CD4-positive, alpha-beta memory T cell (primary cell): ENCODE data around the gene DNAH10. TPM values are rescaled to one million over a fixed set of nuclear protein-coding genes. Genes with fewer than 3 reads are reported as not detected.

Experiments used
- CTCF ChIA-PET: fragments of 350-600 bp; sonication (Branson Sonifier 250); formaldehyde crosslinking; loops from one replicate; lab custom pipeline; 2021; ENCODE audit warnings: inconsistent platforms; ENCODE audit not compliant: partially characterized antibody; lab: Charles Lee
- POLR2A ChIA-PET: fragments of 350-600 bp; sonication (Branson Sonifier 250); formaldehyde crosslinking; loops from one replicate; lab custom pipeline; 2021; ENCODE audit not compliant: partially characterized antibody; lab: Charles Lee
- DNase-seq, 5 donors: peaks; one replicate each; pipeline versions ENCODE4 v3.0.0 to v3.0.0-alpha.2; 2020 to 2022; ENCODE audit warnings: mixed read lengths in 1 of 5
- H3K27ac ChIP-seq: one replicate; pipeline ENCODE4 v1.7.0; 2013; ENCODE audit warnings: low read depth, low read length
- H3K27me3 ChIP-seq: 2 replicates; pipeline ENCODE4 v1.7.0; 2013; ENCODE audit warnings: mild to moderate bottlenecking, low read length, moderate library complexity; ENCODE audit not compliant: insufficient read depth
- H3K36me3 ChIP-seq: 2 replicates; pipeline ENCODE4 v1.7.0; 2013; ENCODE audit warnings: mild to moderate bottlenecking, low read length, moderate library complexity; ENCODE audit not compliant: insufficient read depth
- H3K4me1 ChIP-seq: 2 replicates; pipeline ENCODE4 v1.7.0; 2013; ENCODE audit warnings: mild to moderate bottlenecking, low read length, moderate library complexity; ENCODE audit not compliant: insufficient read depth
- H3K4me3 ChIP-seq, 2 donors: one replicate each; pipeline ENCODE4 v1.7.0; 2013; ENCODE audit warnings: low read length in 2 of 2, mild to moderate bottlenecking in 1 of 2
- H3K9me3 ChIP-seq, 2 donors: one replicate each; pipeline ENCODE4 v1.7.0; 2013; ENCODE audit warnings: low read length in 2 of 2, control low read depth in 1 of 2; ENCODE audit not compliant: control insufficient read depth in 1 of 2
- H3K27ac Mint-ChIP-seq, 7 donors: one replicate each; pipeline ENCODE4 v1.8.0; 2020 to 2021; ENCODE audit warnings: mixed read lengths in 7 of 7, mild to moderate bottlenecking in 6 of 7, inconsistent platforms in 3 of 7, moderate library complexity in 3 of 7
- H3K27me3 Mint-ChIP-seq, 2 donors: one replicate each; pipeline ENCODE4 v1.8.0; 2020 to 2021; ENCODE audit warnings: mixed read lengths in 2 of 2
- H3K36me3 Mint-ChIP-seq, 2 donors: one replicate each; pipeline ENCODE4 v1.8.0; 2020 to 2021; ENCODE audit warnings: mixed read lengths in 2 of 2, inconsistent platforms in 1 of 2, mild to moderate bottlenecking in 1 of 2
- H3K4me1 Mint-ChIP-seq, 4 donors: one replicate each; pipeline ENCODE4 v1.8.0; 2020 to 2021; ENCODE audit warnings: mixed read lengths in 4 of 4, mild to moderate bottlenecking in 1 of 4
- H3K4me3 Mint-ChIP-seq, 8 donors: one replicate each; pipeline ENCODE4 v1.8.0; 2020 to 2021; ENCODE audit warnings: mixed read lengths in 8 of 8, mild to moderate bottlenecking in 7 of 8, moderate library complexity in 6 of 8, inconsistent platforms in 3 of 8
- H3K9me3 Mint-ChIP-seq, 8 donors: one replicate each; pipeline ENCODE4 v1.8.0; 2020 to 2021; ENCODE audit warnings: mixed read lengths in 8 of 8, mild to moderate bottlenecking in 5 of 8, inconsistent platforms in 3 of 8, moderate library complexity in 1 of 8
- intact Hi-C: fragments of 100-400 bp; cut with micrococcal nuclease; formaldehyde crosslinking; loops from one replicate; pipeline ENCODE4 v1.15.1; 2023
- polyA plus RNA-seq, 2 donors: library from polyadenylated mRNA; unstranded; fragments of 300-500 nt; fragmentation: Illumina TruSeq; gene quantifications; one replicate each; pipeline ENCODE4 v1.2.3, GENCODE V29; 2021
- total RNA-seq, 2 experiments: library from RNA; stranded (reverse); gene quantifications; one replicate each; pipeline ENCODE4 v1.2.3, GENCODE V29; 2021

DNAH10 gene
- total and polyA plus RNA-seq, 4 experiments from 2014 or later: 0.06 to 0.08 (median 0.06) TPM; not detected in 1

DNA sequence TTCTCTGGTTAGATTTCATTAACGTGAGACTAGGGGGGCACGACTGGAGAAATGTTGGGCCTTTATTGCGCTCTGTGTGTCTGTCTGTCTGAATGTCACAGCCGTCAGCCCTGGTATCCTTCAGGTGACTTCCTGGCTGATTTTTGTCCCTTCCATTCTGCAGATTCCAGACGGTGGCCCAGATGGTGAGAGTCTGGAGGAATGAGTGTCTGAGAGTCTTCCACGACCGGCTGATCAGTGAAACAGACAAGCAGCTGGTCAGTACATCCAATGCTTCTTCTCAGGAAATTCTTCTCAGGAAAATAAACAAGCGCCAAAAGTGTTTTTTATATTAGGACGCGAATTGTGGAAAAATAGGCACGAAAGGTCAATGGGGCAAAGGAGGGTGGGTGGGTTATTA is 117.0 kb downstream of the DNAH10 start:
- H3K36me3 ChIP-seq: no peaks in the 10 kb centered on the region
- peaks cover 15 to 16% of the 10 kb centered on the region in 2 donors for H3K27me3 Mint-ChIP-seq
- no peak overlapping the region for H3K27ac ChIP-seq
- DNase-seq: no peak
- H3K27ac Mint-ChIP-seq: peak overlapping the region in 1 of 7 donors; percentile 36
- no peaks in the 10 kb centered on the region for H3K27me3 ChIP-seq
- H3K4me3 Mint-ChIP-seq: no peak overlapping the region
- H3K4me1 ChIP-seq: no peaks in the 10 kb centered on the region
- H3K9me3 ChIP-seq: no peaks in the 10 kb centered on the region
- peaks cover 0 to 3% of the 10 kb centered on the region in 2 donors for H3K36me3 Mint-ChIP-seq
- ChIA-PET POLR2A (no interaction called here), CTCF (no interaction called here)
- no peaks in the 10 kb centered on the region for H3K9me3 Mint-ChIP-seq
- no peaks in the 10 kb centered on the region for H3K4me1 Mint-ChIP-seq
- intact Hi-C loops: no loop called here
- no peak overlapping the region for H3K4me3 ChIP-seq

- H3K36me3 Mint-ChIP-seq: peaks cover 0 to 3% of the 10 kb centered on the region in 2 donors
- H3K27ac ChIP-seq: no peak overlapping the region
- no peak overlapping the region for H3K4me3 Mint-ChIP-seq
- no peaks in the 10 kb centered on the region for H3K4me1 Mint-ChIP-seq
- ChIA-PET CTCF (no interaction called here), POLR2A (no interaction called here)
- H3K4me3 ChIP-seq: no peak overlapping the region
- H3K9me3 ChIP-seq: no peaks in the 10 kb centered on the region
- H3K9me3 Mint-ChIP-seq: peaks cover 0 to 5% (median 0%) of the 10 kb centered on the region in 8 donors
- peaks cover 15 to 17% of the 10 kb centered on the region in 2 donors for H3K27me3 Mint-ChIP-seq
- H3K4me1 ChIP-seq: no peaks in the 10 kb centered on the region
- DNase-seq: no peak
- intact Hi-C loops: no loop called here
- H3K27ac Mint-ChIP-seq: no peak overlapping the region
- no peaks in the 10 kb centered on the region for H3K36me3 ChIP-seq
- H3K27me3 ChIP-seq: no peaks in the 10 kb centered on the region
Measured at GRCh38 chr12:123879691-123880090, 117.6 kb downstream of the DNAH10 start.

GRCh38 chr12:123882161-123882705 is 120.1 kb downstream of the DNAH10 start:
- peaks cover 15 to 16% of the 10 kb centered on the region in 2 donors for H3K27me3 Mint-ChIP-seq
- Histone ChIP-seq H3K4me3 (no peak overlapping the region), H3K4me1 (no peaks in the 10 kb centered on the region), H3K27me3 (no peaks in the 10 kb centered on the region), H3K27ac (no peak overlapping the region), H3K9me3 (no peaks in the 10 kb centered on the region), H3K36me3 (no peaks in the 10 kb centered on the region)
- H3K36me3 Mint-ChIP-seq: peaks cover 0 to 3% of the 10 kb centered on the region in 2 donors
- H3K4me3 Mint-ChIP-seq: no peak overlapping the region
- H3K27ac Mint-ChIP-seq: no peak overlapping the region
- H3K4me1 Mint-ChIP-seq: peaks cover 0 to 2% (median 0%) of the 10 kb centered on the region in 4 donors
- H3K9me3 Mint-ChIP-seq: peaks cover 0 to 5% (median 0%) of the 10 kb centered on the region in 8 donors
- POLR2A ChIA-PET: no interaction called here
- DNase-seq: no peak
- CTCF ChIA-PET: no interaction called here
- intact Hi-C loops: no loop called here

DNA sequence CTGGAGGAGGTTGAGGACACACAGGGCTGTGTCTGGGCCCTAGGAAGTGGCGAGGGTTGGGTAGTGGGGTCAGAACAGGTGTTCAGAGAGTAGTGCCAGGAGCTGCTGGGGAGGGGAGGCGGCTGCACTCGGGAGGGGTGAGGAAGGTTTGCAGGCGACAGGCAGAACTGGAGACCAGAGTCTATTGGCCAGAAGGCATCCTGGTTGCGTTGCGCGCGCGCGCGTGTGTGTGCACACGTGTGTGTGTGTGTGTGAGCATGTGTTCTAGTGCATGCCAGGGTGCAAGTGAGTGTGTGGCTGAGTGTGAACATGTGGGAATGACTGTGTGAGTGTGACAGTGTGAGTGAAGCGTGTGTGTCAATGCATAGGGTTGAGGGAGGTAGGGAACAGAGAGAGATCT is 124.2 kb downstream of the DNAH10 start:
- H3K9me3 ChIP-seq: no peaks in the 10 kb centered on the region
- H3K27ac ChIP-seq: no peak overlapping the region
- H3K27me3 ChIP-seq: no peaks in the 10 kb centered on the region
- Mint-ChIP-seq H3K27ac (peak overlapping the region in 1 of 7 donors; percentile 64), H3K4me1 (peaks cover 0 to 2% (median 0%) of the 10 kb centered on the region in 4 donors), H3K9me3 (peaks cover 0 to 5% (median 0%) of the 10 kb centered on the region in 8 donors), H3K4me3 (no peak overlapping the region), H3K27me3 (peaks cover 19 to 26% of the 10 kb centered on the region in 2 donors), H3K36me3 (peaks cover 0 to 3% of the 10 kb centered on the region in 2 donors)
- intact Hi-C loops: no loop called here
- CTCF ChIA-PET: no interaction called here
- H3K4me3 ChIP-seq: no peak overlapping the region
- no peaks in the 10 kb centered on the region for H3K36me3 ChIP-seq
- H3K4me1 ChIP-seq: no peaks in the 10 kb centered on the region
- DNase-seq: no peak
- POLR2A ChIA-PET: no interaction called here

GRCh38 chr12:123886931-123887582 is 125.0 kb downstream of the DNAH10 start:
- no peaks in the 10 kb centered on the region for H3K9me3 ChIP-seq
- no peak overlapping the region for H3K4me3 ChIP-seq
- Mint-ChIP-seq H3K4me1 (peaks cover 0 to 2% (median 0%) of the 10 kb centered on the region in 4 donors), H3K4me3 (no peak overlapping the region), H3K9me3 (peaks cover 0 to 5% (median 0%) of the 10 kb centered on the region in 8 donors), H3K27me3 (peaks cover 17 to 29% of the 10 kb centered on the region in 2 donors), H3K27ac (no peak overlapping the region), H3K36me3 (peaks cover 0 to 3% of the 10 kb centered on the region in 2 donors)
- ChIA-PET POLR2A (no interaction called here), CTCF (interaction anchor here (1.0 kb wide), 1 partner anchor 17 kb away, joined by 3 read pairs; no protein-coding TSS in a partner anchor)
- intact Hi-C loops: no loop called here
- no peak overlapping the region for H3K27ac ChIP-seq
- H3K27me3 ChIP-seq: no peaks in the 10 kb centered on the region
- H3K4me1 ChIP-seq: no peaks in the 10 kb centered on the region
- H3K36me3 ChIP-seq: no peaks in the 10 kb centered on the region
- no peak for DNase-seq

DNA sequence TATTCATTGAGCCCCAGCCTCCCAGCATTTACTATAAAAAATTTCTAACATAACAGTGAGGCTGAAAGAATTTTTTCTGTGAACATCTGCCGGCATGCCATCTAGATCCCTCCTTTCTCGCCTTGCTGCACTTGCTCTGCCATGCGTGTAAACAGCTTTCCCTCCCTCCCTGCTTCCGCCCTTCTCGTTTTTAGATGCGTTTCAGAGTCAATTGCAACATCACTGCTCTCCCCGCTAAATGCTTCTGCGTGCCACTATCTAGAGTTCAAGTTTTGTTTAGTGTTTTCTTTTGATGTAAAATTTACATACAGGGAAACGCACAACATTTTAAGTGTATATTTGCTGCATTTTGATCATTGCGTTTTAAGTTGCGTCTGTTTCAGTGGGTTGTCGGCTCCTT is 126.9 kb downstream of the DNAH10 start:
- H3K27ac Mint-ChIP-seq: no peak overlapping the region
- Histone ChIP-seq H3K4me1 (no peaks in the 10 kb centered on the region), H3K27ac (no peak overlapping the region), H3K4me3 (no peak overlapping the region), H3K27me3 (no peaks in the 10 kb centered on the region), H3K36me3 (no peaks in the 10 kb centered on the region), H3K9me3 (no peaks in the 10 kb centered on the region)
- DNase-seq: no peak
- intact Hi-C loops: no loop called here
- no peaks in the 10 kb centered on the region for H3K36me3 Mint-ChIP-seq
- no peak overlapping the region for H3K4me3 Mint-ChIP-seq
- POLR2A ChIA-PET: no interaction called here
- CTCF ChIA-PET: no interaction called here
- peaks cover 0 to 5% (median 0%) of the 10 kb centered on the region in 8 donors for H3K9me3 Mint-ChIP-seq
- H3K4me1 Mint-ChIP-seq: peaks cover 0 to 2% (median 0%) of the 10 kb centered on the region in 4 donors
- peaks cover 10 to 25% of the 10 kb centered on the region in 2 donors for H3K27me3 Mint-ChIP-seq

- DNase-seq: no peak
- Histone ChIP-seq H3K27me3 (no peaks in the 10 kb centered on the region), H3K27ac (no peak overlapping the region), H3K36me3 (no peaks in the 10 kb centered on the region), H3K4me3 (no peak overlapping the region), H3K9me3 (no peaks in the 10 kb centered on the region), H3K4me1 (no peaks in the 10 kb centered on the region)
- intact Hi-C loops: no loop called here
- Mint-ChIP-seq H3K27ac (no peak overlapping the region), H3K27me3 (peaks cover 9 to 29% of the 10 kb centered on the region in 2 donors), H3K9me3 (no peaks in the 10 kb centered on the region), H3K4me1 (peaks cover 0 to 2% (median 0%) of the 10 kb centered on the region in 4 donors), H3K4me3 (no peak overlapping the region), H3K36me3 (no peaks in the 10 kb centered on the region)
- CTCF ChIA-PET: interaction anchor here (1.2 kb wide), 1 partner anchor 10 kb away, joined by 3 read pairs; no protein-coding TSS in a partner anchor
- POLR2A ChIA-PET: no interaction called here
Measured at GRCh38 chr12:123889848-123890535, 127.9 kb downstream of the DNAH10 start.
